Measurements from ENCODE around the gene SPHK2.

DNA sequence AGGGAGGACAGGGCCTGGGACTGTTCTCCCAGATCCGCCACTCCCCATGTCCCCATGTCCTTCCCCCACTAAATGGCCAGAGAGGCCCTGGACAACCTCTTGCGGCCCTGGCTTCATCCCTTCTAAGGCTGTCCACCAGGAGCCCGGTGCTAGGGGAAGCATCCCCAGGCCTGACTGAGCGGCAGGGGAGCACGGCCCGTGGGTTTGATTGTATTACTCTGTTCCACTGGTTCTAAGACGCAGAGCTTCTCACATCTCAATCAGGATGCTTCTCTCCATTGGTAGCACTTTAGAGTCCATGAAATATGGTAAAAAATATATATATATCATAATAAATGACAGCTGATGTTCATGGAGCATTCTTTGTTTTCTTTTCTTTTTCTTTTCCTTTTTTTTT, 11.9 kb upstream of the SPHK2 start:
- TF ChIP-seq SP1 (IDR thresholded peaks at IDR 0.05) (no peak), SUZ12 (IDR thresholded peaks at IDR 0.05) (no peak), FOXK2 (IDR thresholded peaks at IDR 0.05) (no peak), BHLHE40 (IDR thresholded peaks at IDR 0.05; ENCODE audit: borderline replicate concordance) (no peak), NFRKB (IDR thresholded peaks at IDR 0.05) (no peak), TARDBP (IDR thresholded peaks at IDR 0.05) (no peak), L3MBTL2 (conservative IDR thresholded peaks at IDR 0.05) (no peak), ZNF384 (IDR thresholded peaks at IDR 0.05) (no peak), FOXM1 (IDR thresholded peaks at IDR 0.05; ENCODE audit: borderline replicate concordance) (no peak), ARNT (IDR thresholded peaks at IDR 0.05) (no peak), FOXA1 (IDR thresholded peaks at IDR 0.05) (no peak), ELF4 (IDR thresholded peaks at IDR 0.05) (no peak)
